DMS53 treated with DMSO at 0.1 percent for 48 hours (cell line): ENCODE data around the gene ZNF883.

Experiments used
- DNase-seq: peaks from one replicate; lab custom pipeline; 2025; ENCODE audit not compliant: unreplicated experiment; lab: John Stamatoyannopoulos, UW

The ZNF883 gene

GRCh38 chr9:112921549-112921948 lies 90.4 kb downstream of the ZNF883 start:
- peak; percentile 4 for DNase-seq

GRCh38 chr9:112917987-112918362 lies 94.0 kb downstream of the ZNF883 start:
- no peak for DNase-seq

GRCh38 chr9:112917047-112917986 lies 94.7 kb downstream of the ZNF883 start:
- no peak for DNase-seq

- no peak for DNase-seq
Observed at GRCh38 chr9:112914524-112914923, 97.5 kb downstream of the ZNF883 start.

- no peak for DNase-seq
Observed at GRCh38 chr9:112913326-112913725, 98.7 kb downstream of the ZNF883 start.

- no peak for DNase-seq
Observed at GRCh38 chr9:112912636-112913035, 99.4 kb downstream of the ZNF883 start.

GRCh38 chr9:112911736-112912135 lies 100.3 kb downstream of the ZNF883 start:
- DNase-seq = no peak
